Esophagus muscularis mucosa (tissue), 4 donors: ENCODE results near the gene CRYZL1. TPM values are rescaled to one million over a fixed set of nuclear protein-coding genes. Genes with fewer than 3 reads are reported as not detected.

ENCODE experiments used
- DNase-seq: peaks from one replicate; pipeline ENCODE4 v3.0.0-alpha.2; 2017; ENCODE audit errors: extremely low spot score
- H3K27ac ChIP-seq, 4 donors: fragments of 200-600 bp; sonication (generic); replicated peaks in 1 of 4; 1 replicate in 3 of 4; 2 replicates in 1 of 4; pipeline ENCODE4 v1.5.1; 2016 to 2019; ENCODE audit warnings: mild to moderate bottlenecking in 1 of 4
- H3K27me3 ChIP-seq, 4 donors: fragments of 200-600 bp; sonication (generic); one replicate each; pipeline versions ENCODE4 v1.5.1 to v1.6.0; 2016 to 2019
- H3K36me3 ChIP-seq, 4 donors: fragments of 200-600 bp; sonication (generic); one replicate each; pipeline ENCODE4 v1.5.1; 2016 to 2019
- H3K4me1 ChIP-seq, 4 donors: fragments of 200-600 bp; sonication (generic); one replicate each; pipeline ENCODE4 v1.5.1; 2016 to 2019
- H3K4me3 ChIP-seq, 4 donors: fragments of 200-600 bp; sonication (generic); 1 replicate in 2 of 4; 2 replicates in 2 of 4; pipeline ENCODE4 v1.5.1; 2016 to 2019; ENCODE audit warnings: mild to moderate bottlenecking in 4 of 4, moderate library complexity in 1 of 4
- H3K9me3 ChIP-seq, 4 donors: fragments of 200-600 bp; sonication (generic); 1 replicate in 3 of 4; 2 replicates in 1 of 4; pipeline ENCODE4 v1.5.1; 2016 to 2019
- CTCF ChIP-seq, 3 experiments: fragments of 200-600 bp in 2 of 3; fragments of 450-650 bp in 1 of 3; sonication (generic) in 2 of 3; IDR thresholded peaks; one replicate each; pipeline ENCODE4 v1.5.1; 2017 to 2019; ENCODE audit warnings: antibody characterized with exemption in 3 of 3, mild to moderate bottlenecking in 2 of 3, moderate library complexity in 1 of 3
- EP300 ChIP-seq: sonication (generic); formaldehyde crosslinking; IDR thresholded peaks from one replicate; pipeline ENCODE4 v1.6.1; 2017; ENCODE audit warnings: antibody characterized with exemption
- POLR2A ChIP-seq: fragments of 450-650 bp; IDR thresholded peaks from one replicate; pipeline ENCODE4 v1.6.1; 2017; ENCODE audit warnings: antibody characterized with exemption, moderate library complexity, mild to moderate bottlenecking, low read depth
- POLR2AphosphoS5 ChIP-seq, 2 donors: sonication (generic); formaldehyde crosslinking; IDR thresholded peaks; one replicate each; pipeline ENCODE4 v1.6.1; 2017; ENCODE audit warnings: antibody characterized with exemption in 2 of 2
- WGBS: methylation state at CpG from one replicate; pipeline ENCODE4 v1.1.5; 2018; 5-methylcytosine and 5-hydroxymethylcytosine counted together
- intact Hi-C: fragments of 100-400 bp; cut with DNase I; formaldehyde crosslinking; loops from one replicate; pipeline ENCODE4 v1.15.1; 2023
- total RNA-seq, 4 donors: library from RNA; depleted of rRNA; stranded (reverse); fragments of >200 nt; gene quantifications; one replicate each; pipeline versions ENCODE4 v1.1.0 to v1.2.1, GENCODE V29; 2016

CRYZL1 gene
- total RNA-seq: 10 to 100 TPM; 26.8 to 40.3 (median 32.4) TPM

- WGBS: 0% methylated on average over 29 of the region's 38 CpGs
- peaks cover 18 to 40% (median 32%) of the 10 kb centered on the region in 4 donors for H3K4me1 ChIP-seq
- peak; percentile 100 for DNase-seq
- no peak for TF ChIP-seq CTCF (IDR thresholded peaks at IDR 0.05)
- no peak for TF ChIP-seq POLR2A
- TF ChIP-seq POLR2AphosphoS5 (IDR thresholded peaks at IDR 0.05): peak; percentile 76 to 83
- H3K27me3 ChIP-seq: no peaks in the 10 kb centered on the region
- peak within 1 kb of the TSS; percentile 87 to 99 (median 95) for H3K4me3 ChIP-seq
- peaks cover 0 to 7% (median 0%) of the 10 kb centered on the region in 4 donors for H3K36me3 ChIP-seq
- no peaks in the 10 kb centered on the region for H3K9me3 ChIP-seq
- peak within 1 kb of the TSS; percentile 88 to 96 (median 92) for H3K27ac ChIP-seq
- intact Hi-C loops: loop anchor here (5.0 to 10.0 kb wide), 2 partner anchors 183 to 261 kb away; no protein-coding TSS in a partner anchor
These were observed at the start of gene CRYZL1 for GRCh38 chr21:33641352-33642026. Gene CRYZL1 (minus strand): TSS chr21:33641741. CDS start chr21:33631551, 10,190 bp downstream.

GRCh38 chr21:33690874-33691273 lies 49.3 kb upstream of the CRYZL1 start:
- Histone ChIP-seq H3K4me3 (no peak overlapping the region), H3K27me3 (no peaks in the 10 kb centered on the region), H3K36me3 (no peaks in the 10 kb centered on the region), H3K9me3 (no peaks in the 10 kb centered on the region), H3K4me1 (peaks cover 25 to 31% (median 30%) of the 10 kb centered on the region in 4 donors), H3K27ac (no peak overlapping the region)
- intact Hi-C loops: no loop called here
- WGBS: 89% methylated on average over 5 of the region's 5 CpGs
- DNase-seq: no peak
- TF ChIP-seq POLR2A (no peak), POLR2AphosphoS5 (IDR thresholded peaks at IDR 0.05) (no peak), CTCF (IDR thresholded peaks at IDR 0.05) (no peak), EP300 (no peak)

GRCh38 chr21:33688353-33688752 lies 46.8 kb upstream of the CRYZL1 start:
- WGBS: 70% methylated on average over 1 of the region's 1 CpG
- no peak overlapping the region for H3K27ac ChIP-seq
- H3K27me3 ChIP-seq: no peaks in the 10 kb centered on the region
- H3K4me1 ChIP-seq: peaks cover 48 to 56% (median 53%) of the 10 kb centered on the region in 4 donors
- no peaks in the 10 kb centered on the region for H3K36me3 ChIP-seq
- intact Hi-C loops: no loop called here
- DNase-seq: no peak
- no peak overlapping the region for H3K4me3 ChIP-seq
- H3K9me3 ChIP-seq: no peaks in the 10 kb centered on the region
- TF ChIP-seq CTCF (IDR thresholded peaks at IDR 0.05) (no peak), POLR2AphosphoS5 (IDR thresholded peaks at IDR 0.05) (no peak), EP300 (no peak), POLR2A (no peak)

- intact Hi-C loops: no loop called here
- Histone ChIP-seq H3K4me1 (peaks cover 52 to 61% (median 59%) of the 10 kb centered on the region in 4 donors), H3K4me3 (no peak overlapping the region), H3K27ac (no peak overlapping the region), H3K27me3 (no peaks in the 10 kb centered on the region), H3K9me3 (no peaks in the 10 kb centered on the region), H3K36me3 (no peaks in the 10 kb centered on the region)
- 84% methylated on average over 3 of the region's 3 CpGs for WGBS
- TF ChIP-seq POLR2A: no peak
- no peak for TF ChIP-seq CTCF (IDR thresholded peaks at IDR 0.05)
- TF ChIP-seq POLR2AphosphoS5 (IDR thresholded peaks at IDR 0.05): no peak
- TF ChIP-seq EP300: no peak
- DNase-seq: no peak
These were observed 46.1 kb upstream of the CRYZL1 start for GRCh38 chr21:33687634-33688033.
